HG03378 (cell line): ENCODE results near the gene ICOSLG.
"Not testable (repeated sequence)": the region's sequence is repeated elsewhere in the genome, so short reads cannot be mapped to it uniquely, and the experiment has no call there.

Source experiments
- ATAC-seq: cut with Tn5 transposase; IDR thresholded peaks from one replicate; pipeline ENCODE4 v1.9.1; 2021; ENCODE audit warnings: mild to moderate bottlenecking, moderate library complexity; ENCODE audit not compliant: unreplicated experiment

The ICOSLG gene, protein sequence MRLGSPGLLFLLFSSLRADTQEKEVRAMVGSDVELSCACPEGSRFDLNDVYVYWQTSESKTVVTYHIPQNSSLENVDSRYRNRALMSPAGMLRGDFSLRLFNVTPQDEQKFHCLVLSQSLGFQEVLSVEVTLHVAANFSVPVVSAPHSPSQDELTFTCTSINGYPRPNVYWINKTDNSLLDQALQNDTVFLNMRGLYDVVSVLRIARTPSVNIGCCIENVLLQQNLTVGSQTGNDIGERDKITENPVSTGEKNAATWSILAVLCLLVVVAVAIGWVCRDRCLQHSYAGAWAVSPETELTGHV

DNA sequence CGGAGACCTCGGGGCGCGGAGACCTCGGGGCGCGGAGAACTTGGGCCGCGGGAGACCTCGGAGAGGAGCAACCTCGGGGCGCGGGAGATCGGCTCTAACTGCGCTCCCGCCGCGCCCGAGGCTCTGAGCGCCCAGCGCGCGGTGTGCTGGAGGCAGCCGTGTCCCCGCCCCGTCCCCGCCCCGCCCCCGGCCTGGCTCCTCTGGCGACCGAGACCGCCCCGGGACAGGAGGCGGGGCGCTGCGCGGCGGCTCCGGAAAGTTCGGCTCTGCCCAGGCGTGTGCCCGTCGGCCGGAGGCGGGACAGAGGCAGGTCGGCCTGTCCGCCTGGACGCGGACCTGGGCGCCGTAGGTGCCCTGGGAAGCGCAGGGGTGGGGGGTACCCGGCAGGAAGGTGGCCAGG is at the start of gene ICOSLG:
TSS of gene ICOSLG (minus strand) at position 102 of the 400 bp plus-strand sequence. CDS start 126 bp downstream, outside the sequence.
- ATAC-seq = not testable (repeated sequence)

DNA sequence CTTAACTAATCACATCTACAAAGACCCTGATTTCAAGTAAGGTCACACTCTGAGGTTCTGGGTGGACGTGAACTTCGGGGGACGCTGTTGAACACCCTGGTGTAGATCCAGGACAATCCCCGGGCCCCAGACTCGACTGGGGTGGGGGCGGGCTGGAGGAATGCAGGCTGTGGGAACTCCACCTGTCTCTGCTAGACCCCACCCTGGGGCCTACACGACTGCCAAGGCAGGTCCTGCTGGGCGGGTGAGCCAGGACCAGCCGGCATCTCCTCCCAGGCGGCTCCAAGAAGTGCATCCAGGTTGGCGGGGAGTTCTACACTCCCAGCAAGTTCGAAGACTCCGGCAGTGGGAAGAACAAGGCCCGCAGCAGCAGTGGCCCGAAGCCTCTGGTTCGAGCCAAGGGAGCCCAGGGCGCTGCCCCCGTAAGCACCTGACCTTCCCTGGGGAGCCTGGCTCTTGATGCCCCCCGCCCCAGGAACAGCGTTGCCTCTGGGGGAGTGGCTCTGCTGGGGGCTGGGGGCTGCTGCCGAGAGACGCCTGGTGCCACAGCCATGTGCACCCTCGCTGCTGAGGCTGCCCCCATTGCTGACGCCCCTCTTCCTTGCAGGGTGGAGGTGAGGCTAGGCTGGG is 48.8 kb upstream of the ICOSLG start:
- no peak for ATAC-seq

DNA sequence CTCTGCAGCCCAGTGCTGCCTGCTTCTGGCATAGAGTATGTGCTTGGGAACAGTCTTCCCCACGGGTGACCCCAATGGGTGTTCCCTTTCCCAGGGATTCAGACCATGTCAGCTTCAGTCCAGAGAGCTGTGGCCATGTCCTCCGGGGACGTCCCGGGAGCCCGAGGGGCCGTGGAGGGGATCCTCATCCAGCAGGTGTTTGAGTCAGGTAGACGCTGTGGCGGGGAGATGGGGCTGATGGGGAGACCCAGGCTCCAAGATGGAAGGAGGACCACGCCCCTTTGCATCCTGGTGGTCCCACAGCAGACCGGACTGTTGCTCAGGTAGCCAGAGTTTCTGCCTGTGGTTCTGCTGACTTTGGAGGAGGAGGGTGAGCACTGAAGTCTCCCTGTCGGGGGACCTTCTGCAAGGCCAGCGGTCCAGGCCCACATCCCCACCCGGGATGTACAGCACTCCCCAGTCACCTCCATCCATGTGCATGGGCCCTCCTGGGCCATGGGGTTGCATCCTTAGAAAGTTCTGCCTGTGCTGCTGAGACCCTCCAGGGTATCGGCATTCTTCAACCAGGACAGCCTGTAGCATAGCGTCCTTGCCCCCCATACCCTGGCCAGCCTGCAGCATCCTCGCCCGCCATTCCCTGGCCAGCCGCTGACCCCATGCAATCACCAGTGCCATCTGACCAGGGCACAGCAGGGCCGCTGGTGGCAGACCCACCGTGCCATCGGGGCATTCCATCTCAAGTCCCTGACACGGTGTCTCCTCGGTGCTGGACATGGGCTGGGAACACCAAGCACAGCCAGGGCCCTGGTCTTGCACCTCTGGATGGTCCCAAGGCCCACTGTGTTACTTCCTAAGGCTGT is 47.7 kb upstream of the ICOSLG start:
- ATAC-seq = no peak

DNA sequence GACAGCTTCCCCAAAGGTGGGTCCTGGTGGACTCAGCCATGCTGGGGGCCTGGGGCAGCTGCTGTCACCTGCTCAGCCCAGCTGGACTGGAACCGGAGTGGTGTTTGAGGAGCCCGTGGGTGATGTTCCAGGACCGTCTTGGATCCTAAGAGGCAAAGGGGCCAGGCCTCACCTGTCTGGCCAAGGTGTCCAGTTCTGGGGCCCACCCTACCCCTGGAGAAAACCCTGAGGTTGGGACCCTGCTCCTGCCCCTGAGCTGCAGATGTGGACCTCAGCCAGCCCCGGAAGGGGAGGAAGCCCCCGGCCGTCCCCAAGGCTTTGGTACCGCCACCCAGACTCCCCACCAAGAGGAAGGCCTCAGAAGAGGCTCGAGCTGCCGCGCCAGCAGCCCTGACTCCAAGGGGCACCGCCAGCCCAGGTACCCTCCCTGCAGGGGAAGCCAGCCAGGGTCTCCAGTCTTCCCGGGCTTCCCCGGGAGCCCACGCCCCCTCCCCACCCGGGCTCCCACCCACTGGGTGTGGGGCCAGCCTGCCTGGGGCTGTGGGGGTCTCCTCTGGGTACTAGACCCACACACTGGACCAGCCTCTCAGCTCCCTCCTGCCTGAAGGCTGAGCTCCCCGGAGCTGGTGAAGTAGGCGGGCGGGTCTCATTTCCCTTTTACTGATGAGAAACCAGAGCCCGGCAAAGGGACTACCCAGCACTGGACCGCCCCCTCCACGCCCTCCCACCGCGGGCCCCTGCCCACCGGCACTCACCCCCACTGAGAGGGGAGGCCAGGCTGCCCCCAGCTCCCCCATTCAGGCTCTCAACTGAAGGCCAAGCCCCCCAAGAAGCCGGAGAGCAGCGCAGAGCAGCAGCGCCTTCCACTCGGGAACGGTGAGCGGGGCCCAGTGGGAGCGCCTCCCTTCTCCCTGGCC is 46.2 kb upstream of the ICOSLG start:
- no peak for ATAC-seq

DNA sequence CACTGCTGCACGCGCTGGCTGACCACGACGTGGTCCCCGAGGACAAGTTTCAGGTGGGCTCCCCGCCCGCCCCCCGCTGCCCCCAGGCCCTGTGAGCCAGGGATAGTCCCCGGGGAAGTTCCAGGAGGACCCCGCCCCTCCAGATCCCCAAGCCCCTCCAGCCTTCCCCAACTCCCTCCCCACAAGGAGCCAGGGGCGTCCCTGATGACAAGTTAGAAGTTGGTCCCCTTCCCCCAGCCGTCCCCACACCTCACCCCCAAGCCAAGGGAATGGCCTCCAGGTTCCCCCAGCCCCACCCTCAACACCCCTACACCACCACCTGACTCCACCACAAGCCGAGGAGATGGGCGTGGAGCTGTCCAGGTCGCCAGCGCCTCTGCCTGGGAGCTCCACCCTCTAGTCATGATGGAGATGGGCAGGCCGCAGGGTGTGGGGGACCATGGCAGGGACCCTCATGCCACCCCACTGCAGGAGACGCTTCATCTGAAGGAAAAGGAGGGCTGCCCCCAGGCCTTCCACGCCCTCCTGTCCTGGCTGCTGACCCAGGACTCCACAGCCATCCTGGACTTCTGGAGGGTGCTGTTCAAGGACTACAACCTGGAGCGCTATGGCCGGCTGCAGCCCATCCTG is 45.5 kb upstream of the ICOSLG start:
- ATAC-seq = no peak

DNA sequence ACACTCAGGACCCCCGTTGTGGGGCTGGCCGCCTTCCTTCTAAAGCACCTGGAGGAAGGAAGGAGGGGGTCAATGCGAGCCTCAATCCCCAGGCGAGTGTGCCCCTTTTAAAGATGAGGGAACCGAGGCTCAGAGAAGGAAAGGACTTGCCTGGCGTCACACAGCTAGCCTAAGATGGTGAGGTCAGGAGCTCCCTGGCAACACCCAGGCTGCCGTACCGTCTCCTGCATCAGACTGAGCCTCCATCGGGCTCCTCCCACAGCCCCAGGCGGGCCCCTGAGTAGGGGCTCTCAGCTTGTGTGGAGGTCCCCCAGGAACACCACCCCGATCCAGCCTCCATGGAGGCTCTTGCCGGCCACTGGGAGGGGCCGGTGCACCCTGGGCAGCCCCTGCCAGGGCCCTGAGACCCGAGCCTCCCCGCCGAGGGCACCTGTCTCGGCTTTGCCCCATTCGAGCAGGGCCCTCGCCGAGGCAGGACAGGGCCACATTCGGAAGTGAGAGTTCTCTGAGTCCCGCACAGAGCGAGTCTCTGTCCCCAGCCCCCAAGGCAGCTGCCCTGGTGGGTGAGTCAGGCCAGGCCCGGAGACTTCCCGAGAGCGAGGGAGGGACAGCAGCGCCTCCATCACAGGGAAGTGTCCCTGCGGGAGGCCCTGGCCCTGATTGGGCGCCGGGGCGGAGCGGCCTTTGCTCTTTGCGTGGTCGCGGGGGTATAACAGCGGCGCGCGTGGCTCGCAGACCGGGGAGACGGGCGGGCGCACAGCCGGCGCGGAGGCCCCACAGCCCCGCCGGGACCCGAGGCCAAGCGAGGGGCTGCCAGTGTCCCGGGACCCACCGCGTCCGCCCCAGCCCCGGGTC is 44.6 kb upstream of the ICOSLG start, which contains the start of gene AIRE:
TSS of gene AIRE (plus strand) at position 739 of the 855 bp plus-strand sequence. CDS start 131 bp downstream, outside the sequence.
- ATAC-seq = no peak

DNA sequence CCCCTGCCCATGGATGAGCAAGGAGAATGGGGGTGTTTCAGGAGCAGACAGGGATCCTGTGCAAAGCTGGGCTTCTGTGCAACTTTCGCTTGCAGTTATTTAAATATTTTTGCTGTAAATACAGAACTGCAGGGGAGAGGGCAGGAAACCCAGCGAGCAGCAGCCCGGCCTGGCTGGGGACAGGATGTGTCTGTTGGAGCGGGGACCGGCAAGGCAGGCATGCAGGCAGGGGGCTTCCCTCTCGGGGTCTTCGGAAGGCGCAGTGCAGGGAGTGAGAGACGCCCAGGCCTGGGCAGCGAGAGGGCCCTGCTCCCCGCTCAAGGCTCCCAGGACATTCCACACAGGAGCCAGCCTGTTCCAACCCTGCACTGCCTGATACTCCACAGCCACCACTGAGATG is 43.2 kb upstream of the ICOSLG start:
- ATAC-seq = no peak

DNA sequence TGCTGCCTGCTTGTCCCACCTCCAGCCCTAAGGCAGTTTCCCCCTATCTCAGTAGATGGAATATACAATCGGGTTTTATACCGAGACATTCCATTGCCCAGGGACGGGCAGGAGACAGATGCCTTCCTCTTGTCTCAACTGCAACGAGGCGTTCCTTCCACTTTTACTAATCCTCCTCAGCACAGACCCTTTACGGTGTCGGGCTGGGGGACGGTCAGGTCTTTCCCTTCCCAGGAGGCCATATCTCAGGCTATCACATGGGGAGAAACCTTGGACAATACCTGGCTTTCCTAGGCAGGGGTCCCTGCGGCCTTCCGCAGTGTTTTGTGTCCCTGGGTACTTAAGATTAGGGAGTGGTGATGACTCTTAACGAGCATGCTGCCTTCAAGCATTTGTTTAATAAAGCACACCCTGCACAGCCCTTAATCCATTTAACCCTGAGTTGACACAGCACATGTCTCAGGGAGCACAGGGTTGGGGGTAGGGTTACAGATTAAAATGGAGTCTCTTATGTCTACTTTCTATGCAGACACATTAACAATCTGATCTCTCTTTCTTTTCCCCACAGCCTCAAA is 42.6 kb upstream of the ICOSLG start:
- not testable (repeated sequence) for ATAC-seq

DNA sequence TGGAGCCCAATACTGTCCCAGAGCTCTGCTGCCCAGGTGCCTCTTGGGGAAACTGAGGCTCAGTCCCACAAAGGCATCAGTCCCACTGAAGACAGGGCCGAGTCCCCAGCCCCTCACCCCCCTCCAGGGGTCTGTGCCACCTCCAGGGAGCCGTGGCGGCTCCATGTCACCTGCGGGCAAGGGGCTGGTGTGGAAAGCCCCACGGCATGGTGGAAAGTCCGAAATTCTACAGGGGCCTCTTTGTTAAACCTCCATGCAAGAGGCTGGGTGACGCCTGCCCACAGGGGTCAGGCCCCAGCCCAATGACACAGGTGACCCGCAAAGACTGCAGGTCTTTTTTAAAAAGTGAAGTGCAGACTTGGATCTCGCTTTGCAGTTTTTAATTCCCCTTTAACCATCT is 41.6 kb upstream of the ICOSLG start:
- no peak for ATAC-seq

DNA sequence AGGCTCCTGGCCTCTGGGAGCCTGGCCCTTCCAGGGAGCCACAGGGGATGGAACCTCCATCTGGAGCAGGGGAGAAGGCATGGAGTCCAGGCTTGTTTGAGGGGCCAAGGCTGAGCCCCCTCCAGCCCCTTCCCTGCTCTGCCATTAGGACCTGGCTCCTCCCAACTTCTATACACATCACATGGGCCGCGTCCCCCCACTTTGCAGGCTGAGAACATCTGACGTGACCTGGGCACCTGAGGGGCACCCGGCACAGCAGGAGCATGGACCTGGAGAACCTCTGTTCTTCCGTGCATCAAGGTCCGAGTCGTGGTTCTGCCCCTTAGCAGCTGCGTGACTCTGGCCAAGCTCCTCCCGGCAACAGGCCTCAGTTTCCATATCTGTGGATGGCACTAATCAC is 41.1 kb upstream of the ICOSLG start:
- no peak for ATAC-seq

DNA sequence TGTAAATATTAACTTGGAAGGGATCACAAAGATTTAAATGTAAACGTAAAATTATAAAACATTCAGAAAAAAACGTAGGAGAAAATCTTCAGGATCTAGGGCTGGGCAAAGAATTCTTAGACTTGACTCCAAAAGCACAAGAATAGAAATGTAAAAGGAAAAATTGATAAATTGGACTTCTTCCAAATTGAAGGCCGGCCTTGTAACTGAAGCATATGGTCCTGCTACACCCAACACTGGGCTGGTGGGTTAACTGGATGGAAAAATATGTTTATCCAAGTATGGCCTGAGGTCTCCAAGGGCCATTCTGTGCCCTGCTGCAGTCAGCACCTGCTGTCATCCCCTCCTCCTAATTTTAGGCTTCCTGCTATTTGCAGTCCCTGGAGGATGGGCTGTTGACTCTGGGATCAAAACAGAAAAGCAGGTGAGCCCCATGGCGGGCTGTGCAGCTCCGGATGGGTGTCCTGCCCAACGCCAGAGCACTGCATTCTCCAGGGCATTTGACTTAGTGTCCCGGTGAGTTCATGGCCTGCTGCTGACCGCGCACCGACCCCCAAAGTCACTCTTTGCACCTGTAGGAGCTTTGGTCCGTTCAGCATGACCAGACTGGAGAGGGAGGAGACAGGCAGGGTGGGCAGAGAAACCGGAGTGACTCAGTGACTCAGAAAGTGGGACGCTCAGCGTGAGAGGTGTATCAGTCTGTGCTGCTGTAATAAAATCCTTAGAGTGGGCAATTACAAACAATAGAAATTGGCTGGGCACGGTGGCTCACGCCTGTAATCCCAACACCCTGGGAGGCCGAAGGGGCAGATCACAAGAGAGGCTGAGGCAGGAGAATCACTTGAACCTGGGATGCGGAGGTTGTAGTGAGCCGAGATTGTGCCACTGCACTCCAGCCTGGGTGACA is 38.9 kb upstream of the ICOSLG start:
- ATAC-seq = no peak

DNA sequence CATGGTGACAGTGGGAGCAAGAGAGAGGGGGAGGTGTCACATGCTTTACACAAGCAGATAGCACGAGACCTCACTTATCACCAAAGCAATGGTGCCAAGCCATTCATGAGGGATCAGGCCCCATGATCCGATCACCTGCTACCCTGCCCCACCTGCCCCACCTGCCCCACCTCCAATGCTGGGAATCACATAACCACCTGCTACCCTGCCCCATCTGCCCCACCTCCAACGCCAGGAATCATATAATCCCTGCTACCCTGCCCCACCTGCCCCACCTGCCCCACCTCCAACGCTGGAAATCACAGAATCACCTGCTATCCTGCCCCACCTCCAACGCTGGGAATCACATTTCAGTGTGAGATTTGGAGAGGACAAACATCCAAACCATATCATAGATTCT is 34.3 kb upstream of the ICOSLG start:
- ATAC-seq = no peak

DNA sequence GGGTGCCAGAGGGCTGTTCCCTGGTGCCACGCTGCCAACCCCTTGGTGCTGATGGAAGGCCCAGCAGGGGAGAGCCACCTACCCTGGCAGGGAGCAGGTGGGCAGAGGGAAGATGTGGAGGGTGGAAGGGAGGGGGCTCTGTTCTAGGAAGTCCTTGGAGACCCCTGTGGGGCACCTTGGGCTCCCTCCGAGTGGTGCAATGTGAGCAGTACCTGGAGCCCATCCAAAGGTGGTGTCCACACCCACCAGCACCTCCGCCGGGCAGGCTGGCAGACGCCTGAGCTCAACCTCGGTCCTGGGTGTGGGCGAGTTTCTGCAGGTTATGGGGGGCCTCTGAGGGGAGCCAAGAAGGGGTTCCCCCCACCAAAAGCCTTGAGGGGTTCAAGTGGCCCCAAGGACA is 32.3 kb upstream of the ICOSLG start:
- ATAC-seq = no peak

DNA sequence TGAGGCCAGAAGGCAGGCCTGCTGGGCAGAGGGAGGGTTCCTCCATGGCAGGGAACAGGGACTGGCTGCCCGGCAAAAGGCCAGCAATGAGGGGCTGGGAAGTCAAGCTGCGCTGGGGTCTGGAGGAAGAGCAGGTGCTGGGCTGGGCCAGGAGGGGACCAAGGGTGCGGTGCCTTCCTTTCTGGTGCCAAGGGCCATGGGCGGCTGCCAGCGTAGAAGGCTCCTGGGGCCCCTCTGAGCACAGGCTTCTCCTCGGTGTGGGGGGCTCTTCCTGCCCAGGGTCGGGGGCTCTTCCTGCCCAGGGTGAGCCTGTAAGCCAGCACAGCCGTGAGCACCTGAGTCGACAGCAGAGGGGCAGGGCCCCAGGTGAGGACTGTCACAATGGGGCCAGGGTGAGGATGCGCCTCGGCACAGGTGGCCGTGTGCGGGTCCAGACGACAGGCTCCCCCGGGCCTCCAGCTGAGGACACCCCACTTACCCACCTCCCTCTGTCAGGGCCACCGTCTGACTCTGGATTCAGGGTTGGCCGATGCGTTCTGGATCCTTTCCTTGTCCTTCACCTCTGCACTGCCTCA is 31.6 kb upstream of the ICOSLG start:
- no peak for ATAC-seq

DNA sequence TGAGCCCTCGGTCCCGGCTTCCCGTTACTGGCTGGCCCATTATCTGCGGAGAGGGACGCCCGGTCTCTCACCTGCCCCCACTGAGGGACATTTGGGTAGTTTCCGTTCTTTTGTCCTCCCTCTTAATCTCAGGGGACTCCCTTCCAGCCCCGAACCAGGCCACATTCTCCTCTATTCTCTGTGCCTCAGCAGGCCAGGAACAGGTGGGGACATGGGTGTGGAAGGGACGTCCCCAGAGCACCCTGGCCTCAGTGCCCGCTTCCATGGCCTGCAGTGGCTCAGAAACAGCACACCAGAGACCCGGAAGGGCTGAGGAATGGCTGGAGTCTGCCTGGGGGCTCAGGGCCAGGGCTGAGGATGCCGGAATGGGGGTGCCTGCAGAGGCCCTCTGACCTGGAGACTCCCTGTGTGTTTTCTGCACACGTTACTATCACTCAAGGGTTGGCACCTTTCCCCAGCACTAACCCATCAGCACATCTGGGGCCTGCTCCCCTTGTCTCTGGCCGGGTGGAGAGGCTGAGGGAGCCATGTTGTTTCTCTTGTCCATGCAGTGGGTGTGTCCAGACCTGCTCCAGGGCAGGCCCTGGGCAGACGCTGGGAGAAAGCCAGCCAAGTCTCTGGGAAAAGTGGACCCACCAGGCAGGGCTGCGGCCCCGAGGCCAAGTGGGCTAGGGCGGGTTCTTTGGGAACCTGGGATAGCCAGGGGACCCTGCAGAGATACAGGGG is 31.0 kb upstream of the ICOSLG start:
- no peak for ATAC-seq

DNA sequence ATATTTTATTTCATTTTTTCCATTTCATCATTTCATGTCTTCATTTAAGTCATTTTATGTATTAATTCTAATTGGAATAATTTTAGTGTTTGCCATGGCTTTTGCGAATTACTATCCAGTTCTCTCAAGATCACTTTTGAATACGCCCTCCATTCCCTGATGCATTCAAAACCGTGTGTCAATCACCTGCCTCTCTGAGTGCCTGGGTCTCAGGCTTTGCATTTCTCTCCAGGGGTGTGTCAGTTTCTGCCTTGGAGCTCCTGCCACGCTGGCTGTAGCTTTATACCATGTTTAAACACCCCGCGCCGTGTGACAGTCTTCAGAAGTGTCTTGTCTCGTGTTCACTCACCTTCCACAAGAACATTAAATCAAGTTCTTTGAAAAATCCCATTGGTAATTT is 28.3 kb upstream of the ICOSLG start:
- no peak for ATAC-seq

DNA sequence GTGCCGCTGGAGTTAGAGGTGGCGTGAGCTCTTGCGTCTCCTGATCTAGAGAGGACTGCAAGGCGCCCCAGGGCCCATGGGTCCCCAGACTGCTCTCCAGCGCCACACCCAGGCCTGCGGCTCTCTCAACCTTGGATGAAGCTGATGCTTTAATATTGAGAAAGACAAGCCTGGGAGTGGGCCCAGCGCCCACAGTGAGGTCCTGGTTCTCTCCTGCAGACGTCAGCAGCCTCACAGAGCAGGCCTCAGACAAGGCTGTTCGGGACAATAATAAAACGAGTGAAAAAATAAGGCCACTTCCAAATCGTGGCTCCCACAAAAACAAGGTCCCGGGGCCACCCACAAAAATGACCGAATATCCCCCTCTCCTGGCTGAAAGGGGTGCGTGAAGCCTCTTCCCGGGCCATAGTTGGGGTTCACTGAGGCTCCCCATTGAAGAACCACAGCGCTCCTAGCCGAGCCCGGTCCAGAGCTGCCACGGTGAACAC is 27.0 kb upstream of the ICOSLG start:
- ATAC-seq = no peak
